WTC11 (cell line): Measurements from ENCODE around the gene MRPL39. TPM values are rescaled to one million over a fixed set of nuclear protein-coding genes. Genes with fewer than 3 reads are reported as not detected.

Experiments used
- ATAC-seq: fragments of 200-7000 bp; cut with Tn5 transposase; 2 replicates; pipeline ENCODE4 v1.10.0; 2021; ENCODE audit warnings: mild to moderate bottlenecking, moderate library complexity
- CTCF ChIA-PET: fragments of 300-600 bp; sonication (Branson Sonifier 250); formaldehyde crosslinking; loops from one replicate; lab custom pipeline; 2021; ENCODE audit warnings: antibody characterized with exemption; lab: Charles Lee
- POLR2A ChIA-PET: fragments of 350-600 bp; sonication (Branson Sonifier 250); formaldehyde crosslinking; loops from one replicate; lab custom pipeline; 2021; ENCODE audit warnings: antibody characterized with exemption; lab: Charles Lee
- DNase-seq: peaks from one replicate; pipeline ENCODE4 v3.0.0; 2021; ENCODE audit warnings: low spot score
- H3K27ac Mint-ChIP-seq: 2 replicates; pipeline ENCODE4 v1.8.0; 2021; ENCODE audit warnings: mixed read lengths
- H3K27me3 Mint-ChIP-seq: 2 replicates; pipeline ENCODE4 v1.8.0; 2021; ENCODE audit warnings: low read depth, mild to moderate bottlenecking, moderate library complexity, mixed read lengths
- H3K36me3 Mint-ChIP-seq: 2 replicates; pipeline ENCODE4 v1.8.0; 2021; ENCODE audit warnings: mixed read lengths
- H3K4me1 Mint-ChIP-seq: 2 replicates; pipeline ENCODE4 v1.8.0; 2022; ENCODE audit warnings: mixed read lengths
- H3K4me3 Mint-ChIP-seq: 2 replicates; pipeline ENCODE4 v1.8.0; 2021; ENCODE audit warnings: mild to moderate bottlenecking, moderate library complexity, mixed read lengths
- H3K9me3 Mint-ChIP-seq: 2 replicates; pipeline ENCODE4 v1.8.0; 2021; ENCODE audit warnings: mixed read lengths
- ATF2 ChIP-seq: sonication (generic); formaldehyde crosslinking; IDR thresholded peaks from 2 replicates; pipeline ENCODE4 v1.8.1; 2022; ENCODE audit warnings: low read depth, missing genetic modification reagents, borderline replicate concordance
- E2F4 ChIP-seq: sonication (generic); formaldehyde crosslinking; IDR thresholded peaks from 2 replicates; pipeline ENCODE4 v1.8.1; 2022; ENCODE audit warnings: low read depth, mild to moderate bottlenecking, moderate library complexity, missing genetic modification reagents, borderline replicate concordance
- E2F5 ChIP-seq: sonication (generic); formaldehyde crosslinking; IDR thresholded peaks from 2 replicates; pipeline ENCODE4 v1.8.1; 2022; ENCODE audit warnings: mild to moderate bottlenecking, moderate library complexity, missing genetic modification reagents
- EMX1 ChIP-seq: fragments of 250-450 bp; sonication (Bioruptor Pico); IDR thresholded peaks from 2 replicates; pipeline ENCODE4 v1.8.0; 2021; ENCODE audit warnings: mild to moderate bottlenecking
- ESRRA ChIP-seq: sonication (generic); formaldehyde crosslinking; IDR thresholded peaks from 2 replicates; pipeline ENCODE4 v1.8.1; 2022; ENCODE audit warnings: mild to moderate bottlenecking, missing genetic modification reagents, borderline replicate concordance
- ETV6 ChIP-seq: sonication (generic); formaldehyde crosslinking; IDR thresholded peaks from 2 replicates; pipeline ENCODE4 v1.8.1; 2022; ENCODE audit warnings: mild to moderate bottlenecking, missing genetic modification reagents
- FOXJ3 ChIP-seq: sonication (generic); formaldehyde crosslinking; IDR thresholded peaks from 2 replicates; pipeline ENCODE4 v1.9.0; 2021; ENCODE audit warnings: missing genetic modification reagents, mild to moderate bottlenecking, borderline replicate concordance
- FOXK1 ChIP-seq: sonication (generic); formaldehyde crosslinking; IDR thresholded peaks from 2 replicates; pipeline ENCODE4 v1.8.0; 2022; ENCODE audit warnings: mild to moderate bottlenecking, moderate library complexity, missing genetic modification reagents
- GABPB1 ChIP-seq: sonication (generic); formaldehyde crosslinking; IDR thresholded peaks from 2 replicates; pipeline ENCODE4 v1.8.1; 2023; ENCODE audit warnings: mild to moderate bottlenecking, missing genetic modification reagents
- HMGA2 ChIP-seq: fragments of 250-450 bp; sonication (Bioruptor Pico); IDR thresholded peaks from 2 replicates; pipeline ENCODE4 v1.4.0; 2021; ENCODE audit warnings: mild to moderate bottlenecking, moderate library complexity
- HMGXB4 ChIP-seq: sonication (generic); formaldehyde crosslinking; IDR thresholded peaks from 2 replicates; pipeline ENCODE4 v1.8.1; 2023; ENCODE audit warnings: mild to moderate bottlenecking, moderate library complexity, missing genetic modification reagents
- MXD4 ChIP-seq: fragments of 250-450 bp; sonication (Bioruptor Pico); IDR thresholded peaks from 2 replicates; pipeline ENCODE4 v1.8.0; 2021; ENCODE audit warnings: mild to moderate bottlenecking, moderate library complexity, borderline replicate concordance
- SOX15 ChIP-seq: fragments of 250-450 bp; sonication (Bioruptor Pico); IDR thresholded peaks from 2 replicates; pipeline ENCODE4 v1.9.0; 2021; ENCODE audit warnings: mild to moderate bottlenecking
- SP1 ChIP-seq: sonication (generic); formaldehyde crosslinking; conservative IDR thresholded peaks from 2 replicates; pipeline ENCODE4 v1.8.1; 2022; ENCODE audit warnings: missing genetic modification reagents
- ZBTB43 ChIP-seq: sonication (generic); formaldehyde crosslinking; IDR thresholded peaks from 2 replicates; pipeline ENCODE4 v1.8.1; 2023; ENCODE audit warnings: mild to moderate bottlenecking, missing genetic modification reagents
- ZNF263 ChIP-seq: sonication (generic); formaldehyde crosslinking; IDR thresholded peaks from 2 replicates; pipeline ENCODE4 v1.8.1; 2022; ENCODE audit warnings: low read depth, mild to moderate bottlenecking, moderate library complexity, missing genetic modification reagents
- ZNF317 ChIP-seq: sonication (generic); formaldehyde crosslinking; IDR thresholded peaks from 2 replicates; pipeline ENCODE4 v1.8.1; 2023; ENCODE audit warnings: low read depth, mild to moderate bottlenecking, moderate library complexity, missing genetic modification reagents, borderline replicate concordance
- ZNF512 ChIP-seq: sonication (generic); formaldehyde crosslinking; IDR thresholded peaks from 2 replicates; pipeline ENCODE4 v1.8.1; 2022; ENCODE audit warnings: missing genetic modification reagents, borderline replicate concordance
- ZNF532 ChIP-seq: fragments of 250-450 bp; sonication (Bioruptor Pico); IDR thresholded peaks from 2 replicates; pipeline ENCODE4 v1.9.0; 2021; ENCODE audit warnings: mild to moderate bottlenecking, borderline replicate concordance
- total RNA-seq: library from RNA; stranded (reverse); gene quantifications from 3 replicates; pipeline ENCODE4 v1.2.3, GENCODE V29; 2021

Gene MRPL39
- total RNA-seq, 1 experiment from 2014 or later: 34.7 TPM

GRCh38 chr21:25577424-25578055 lies 29.7 kb downstream of the MRPL39 start:
- Mint-ChIP-seq H3K4me1 (peaks cover 10% of the 10 kb centered on the region), H3K36me3 (peaks cover 8% of the 10 kb centered on the region), H3K27me3 (no peaks in the 10 kb centered on the region), H3K9me3 (peaks cover 5% of the 10 kb centered on the region), H3K27ac (no peak overlapping the region), H3K4me3 (no peak overlapping the region)
- TF ChIP-seq E2F5 (CRISPR knock-in tag): no peak
- no peak for TF ChIP-seq SOX15 (CRISPR knock-in tag)
- TF ChIP-seq ESRRA (CRISPR knock-in tag): no peak
- ATAC-seq (no peak), DNase-seq (no peak)
- ChIA-PET CTCF (no interaction called here), POLR2A (no interaction called here)

- no peak overlapping the region for H3K4me3 Mint-ChIP-seq
- no peak overlapping the region for H3K27ac Mint-ChIP-seq
- H3K27me3 Mint-ChIP-seq: no peaks in the 10 kb centered on the region
- TF ChIP-seq HMGA2 (CRISPR knock-in tag): no peak
- TF ChIP-seq EMX1: no peak
- no peak for TF ChIP-seq GABPB1 (CRISPR knock-in tag)
- TF ChIP-seq SP1 (CRISPR knock-in tag): no peak
- no peak for TF ChIP-seq ZBTB43
- TF ChIP-seq ETV6 (CRISPR knock-in tag): no peak
- TF ChIP-seq ZNF512 (CRISPR knock-in tag): no peak
- TF ChIP-seq ATF2 (CRISPR knock-in tag): no peak
- TF ChIP-seq MXD4 (CRISPR knock-in tag): no peak
- TF ChIP-seq ZNF532 (CRISPR knock-in tag): no peak
- TF ChIP-seq HMGXB4 (CRISPR knock-in tag): no peak
- no peak for TF ChIP-seq FOXJ3
- TF ChIP-seq ZNF317 (CRISPR knock-in tag): no peak
- no peak for TF ChIP-seq ZNF263
- TF ChIP-seq E2F4: no peak
- TF ChIP-seq FOXK1 (CRISPR knock-in tag): no peak
- peaks cover 3% of the 10 kb centered on the region for H3K36me3 Mint-ChIP-seq
- ATAC-seq (no peak), DNase-seq (no peak)
- H3K4me1 Mint-ChIP-seq: peaks cover 10% of the 10 kb centered on the region
- POLR2A ChIA-PET: no interaction called here
- H3K9me3 Mint-ChIP-seq: no peaks in the 10 kb centered on the region
- CTCF ChIA-PET: interaction anchor here (1.8 kb wide), 1 partner anchor 188 kb away, joined by 6 read pairs; no protein-coding TSS in a partner anchor
Observed at GRCh38 chr21:25573409-25574206, 33.7 kb downstream of the MRPL39 start.
